Embryonic facial prominence (tissue), 1 donor: ENCODE results near the gene BCCIP.

ENCODE experiments used
- DNase-seq: peaks from one replicate; pipeline ENCODE4 v3.0.0-alpha.2; 2016; ENCODE audit errors: extremely low spot score

BCCIP gene

DNA sequence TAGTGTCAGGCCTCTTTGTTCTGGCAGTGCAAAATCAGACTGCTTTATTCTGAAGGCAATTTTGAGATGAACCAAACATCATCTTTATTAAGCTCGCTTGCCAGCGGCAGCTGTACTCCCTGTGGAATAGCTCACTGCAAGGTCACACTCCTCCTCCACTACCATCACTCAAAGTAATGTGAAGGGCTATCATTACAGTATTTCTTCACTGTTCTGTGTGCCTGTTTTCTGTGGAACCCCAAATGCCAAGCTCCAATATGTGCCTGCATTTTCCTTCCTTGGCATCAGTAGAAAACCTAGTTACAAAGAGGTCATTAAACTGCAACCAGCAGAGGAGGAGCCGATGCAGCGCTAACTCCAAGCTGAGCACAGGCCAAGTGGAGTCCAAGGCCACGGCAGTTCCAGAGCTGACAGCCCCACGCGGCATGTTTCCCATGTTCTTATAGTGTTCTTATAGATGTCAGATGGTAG, 21.4 kb downstream of the BCCIP start:
- no peak for DNase-seq

DNA sequence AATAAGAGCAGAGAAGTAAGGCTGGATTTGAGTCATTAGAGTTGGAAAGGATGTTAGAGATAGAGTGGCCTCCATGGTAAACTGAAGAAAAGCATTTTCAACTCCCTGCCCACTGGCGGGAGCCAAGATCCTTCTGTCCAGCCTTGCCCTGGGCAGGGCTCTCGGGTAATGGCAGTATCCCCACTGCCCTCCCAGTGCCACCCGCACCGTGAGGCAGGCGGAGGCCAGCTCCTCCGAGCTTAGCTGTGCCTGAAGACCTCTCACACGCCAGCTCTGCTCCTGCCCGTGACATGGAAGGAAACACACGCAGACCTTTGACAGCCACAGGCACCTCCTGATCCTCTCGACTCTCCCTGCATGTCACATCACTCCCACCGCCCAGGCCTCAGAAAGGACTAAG, 22.3 kb downstream of the BCCIP start:
- no peak for DNase-seq

DNA sequence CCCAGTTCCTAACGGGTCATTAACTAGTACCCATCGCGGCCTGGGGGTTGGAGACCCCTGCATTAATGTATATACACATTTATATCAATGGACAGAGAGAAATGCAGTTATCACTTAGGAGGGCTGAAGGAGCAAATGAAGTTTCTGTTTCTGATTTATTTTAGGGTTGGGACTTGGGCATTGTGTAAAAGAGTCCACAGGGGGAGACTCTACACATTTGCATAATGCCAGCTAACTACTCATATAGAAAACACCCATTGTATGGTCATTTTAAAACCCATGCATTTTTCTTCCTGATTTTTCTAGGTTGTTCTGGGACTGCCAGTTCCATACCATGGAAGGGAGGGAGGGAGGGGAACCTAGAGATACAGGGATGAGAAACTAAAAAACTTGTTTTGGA, 23.5 kb downstream of the BCCIP start:
- DNase-seq = no peak

DNA sequence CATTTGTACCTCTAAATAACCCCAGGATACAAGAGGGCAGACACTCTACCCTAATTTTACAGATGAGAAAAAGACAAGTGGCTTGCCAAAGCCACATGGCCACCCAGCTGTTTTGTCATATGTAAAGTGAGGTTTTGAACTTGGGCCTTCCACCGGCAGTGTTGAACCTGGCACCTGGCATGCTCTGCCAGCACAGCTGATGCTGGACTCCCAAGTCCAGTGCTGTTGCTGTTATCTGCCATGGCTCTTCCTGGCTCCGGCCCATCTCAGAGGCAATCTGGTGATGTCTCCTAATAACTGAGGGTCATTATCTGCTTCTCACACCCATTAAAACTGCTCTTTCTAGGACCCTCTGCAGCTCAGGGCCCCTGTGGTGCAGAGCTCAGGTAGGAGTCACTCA, 25.0 kb downstream of the BCCIP start:
- DNase-seq = no peak

DNA sequence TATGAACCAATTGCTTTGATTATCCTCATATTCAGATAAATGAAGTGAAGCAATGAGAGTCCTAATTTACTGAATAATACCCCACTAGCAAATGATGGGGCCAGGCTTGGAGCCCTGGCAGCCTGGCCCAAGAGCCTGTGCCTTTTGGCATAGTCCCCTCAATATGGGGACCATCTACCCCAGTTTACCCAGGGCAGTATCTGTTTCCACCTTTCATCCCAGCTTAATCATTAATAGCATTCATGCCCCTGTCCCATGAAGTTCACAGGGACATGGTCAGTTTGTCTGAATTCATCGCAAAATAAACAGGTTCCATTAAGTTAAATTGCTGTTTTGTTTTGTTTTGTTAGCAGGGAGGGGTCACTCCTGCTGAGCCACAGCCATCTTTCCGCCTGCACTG, 25.5 kb downstream of the BCCIP start:
- DNase-seq = no peak

DNA sequence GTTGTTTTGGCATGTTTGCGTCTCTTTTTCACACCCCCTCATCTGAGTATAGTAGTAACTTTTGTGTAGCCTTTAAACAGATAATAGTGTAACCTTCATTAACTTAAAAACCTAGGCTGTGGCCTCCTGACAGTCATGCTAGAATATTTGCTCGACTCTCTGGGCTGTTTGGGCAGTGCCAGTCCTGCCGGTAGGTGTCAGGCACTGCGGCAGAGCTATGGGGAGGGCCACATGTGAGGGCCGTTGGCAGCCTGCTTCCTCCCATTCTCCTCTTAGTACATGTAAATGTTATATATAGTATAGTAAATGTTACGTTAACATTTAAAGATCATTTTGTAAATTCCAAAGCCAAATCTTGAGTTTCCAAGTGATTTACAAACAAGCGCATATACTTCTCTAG, 26.1 kb downstream of the BCCIP start:
- DNase-seq = no peak

DNA sequence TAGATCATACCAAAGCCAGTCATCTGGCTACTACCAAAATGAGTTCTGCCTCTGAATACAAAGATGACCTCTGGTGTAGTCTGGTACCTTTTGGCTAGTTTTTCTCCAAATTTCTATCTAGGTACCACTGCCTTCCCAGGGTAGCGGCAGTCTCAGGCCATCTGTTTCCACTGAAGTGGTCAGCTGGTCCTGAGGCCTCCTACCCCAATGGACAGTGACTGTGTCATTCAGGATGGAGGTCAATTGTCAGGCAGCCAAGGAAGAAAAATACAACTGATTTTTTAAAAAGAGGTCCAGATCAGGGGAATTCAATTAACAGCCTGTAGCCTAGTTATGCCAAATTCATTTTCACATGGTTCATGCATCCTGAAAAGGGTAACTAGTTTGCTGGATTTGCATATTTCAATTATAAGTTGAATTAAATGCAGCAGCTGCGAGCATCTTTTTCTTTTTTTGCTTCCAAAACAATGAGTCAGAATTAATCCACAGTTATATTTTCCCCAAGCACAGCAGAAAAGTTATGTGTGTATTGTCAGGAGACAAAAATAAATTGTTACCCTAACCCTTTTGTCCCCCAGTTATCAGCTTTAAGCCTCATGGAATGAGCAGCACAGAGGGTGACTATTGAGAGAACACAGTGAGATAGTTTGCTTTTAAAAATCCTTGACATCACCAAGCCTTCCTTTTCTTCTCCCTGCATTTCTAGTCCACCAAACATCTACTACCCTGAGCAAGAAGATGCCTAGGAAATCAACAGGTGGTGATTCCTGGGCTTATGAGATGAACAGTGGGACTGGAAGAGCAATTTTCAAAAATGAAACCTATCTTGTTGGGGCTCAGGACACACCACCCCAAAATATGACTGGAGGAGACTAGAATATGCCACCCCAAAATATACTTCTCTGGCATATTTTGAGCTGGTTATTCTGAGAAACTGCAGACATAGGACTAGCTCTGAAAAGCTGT, 27.7 kb downstream of the BCCIP start:
- no peak for DNase-seq

DNA sequence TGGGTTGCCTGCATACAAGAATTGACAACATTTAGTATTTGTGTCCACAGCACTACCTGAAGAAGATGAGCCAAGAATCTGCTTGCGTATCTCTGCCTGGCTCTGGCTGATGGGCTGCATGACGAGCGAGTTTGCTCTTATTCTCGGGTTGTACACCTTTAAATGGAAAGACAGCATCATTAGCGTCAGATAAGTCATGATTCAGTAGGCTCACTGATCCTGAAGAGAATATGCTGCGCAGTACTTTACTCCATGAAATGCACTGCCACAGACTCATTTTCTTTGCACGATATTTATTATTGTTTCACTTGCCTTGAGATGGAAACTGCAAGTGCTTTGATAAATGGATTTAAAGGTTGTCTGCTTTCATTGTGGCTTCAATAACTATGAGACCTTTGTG, 29.1 kb downstream of the BCCIP start:
- DNase-seq = no peak

DNA sequence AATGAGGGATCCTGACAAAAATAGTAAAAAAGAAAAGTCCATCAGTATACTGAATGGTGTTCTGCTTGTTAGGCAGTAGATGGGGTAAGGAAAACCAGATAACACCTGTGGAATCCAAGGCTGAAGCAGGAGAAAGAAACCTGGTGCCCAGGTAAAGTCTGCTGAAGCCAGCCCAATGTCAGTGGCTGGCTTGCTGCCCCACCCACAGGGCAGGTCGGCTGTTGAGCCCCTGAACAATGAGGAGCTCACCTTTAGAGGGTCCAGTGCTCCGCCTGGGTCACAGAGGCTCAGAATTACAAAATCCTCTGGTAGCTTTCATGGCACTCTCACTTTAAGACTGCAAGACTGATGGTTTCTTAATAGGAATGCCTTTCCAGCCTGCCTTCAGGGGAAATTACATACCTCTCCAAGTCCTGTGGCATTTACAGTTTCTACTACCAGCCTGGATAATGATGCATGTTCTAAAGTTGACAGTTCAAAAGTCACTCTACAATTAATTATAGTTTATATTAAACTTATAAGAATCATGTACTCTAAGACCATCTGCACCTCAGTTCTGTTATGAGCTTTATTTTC, 33.9 kb downstream of the BCCIP start:
- no peak for DNase-seq

DNA sequence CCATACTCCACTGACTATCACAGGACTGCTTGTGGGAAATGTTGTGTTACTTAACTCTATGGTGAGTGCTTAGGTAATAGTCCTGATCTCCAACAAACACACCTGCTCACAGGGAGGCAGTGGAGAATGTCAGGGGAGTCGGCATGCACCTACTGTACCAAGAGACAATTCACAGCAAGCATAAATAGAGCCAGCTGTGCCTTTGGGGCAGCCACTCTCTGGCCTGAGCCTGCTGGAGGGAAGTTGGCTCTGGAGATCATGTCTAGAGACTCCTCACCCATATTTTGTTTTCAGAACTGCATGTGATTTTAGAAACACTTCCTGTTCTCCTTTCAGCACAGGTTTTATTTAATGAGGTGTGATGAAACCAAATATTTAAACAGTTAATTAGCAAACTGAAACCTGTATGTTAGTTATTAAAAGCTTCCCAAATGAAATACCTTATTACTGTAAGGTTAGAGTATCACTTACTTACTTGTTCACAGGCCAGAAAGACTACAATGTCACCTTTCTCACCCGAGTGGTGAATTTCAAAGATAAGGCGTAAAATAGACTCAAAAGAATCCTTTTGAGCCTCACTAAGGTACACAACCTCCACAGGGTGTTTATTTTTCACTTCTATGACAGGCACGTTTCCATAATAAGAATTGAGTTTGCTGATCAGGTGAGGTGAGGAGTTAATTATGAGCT, 35.9 kb downstream of the BCCIP start:
- DNase-seq = no peak

DNA sequence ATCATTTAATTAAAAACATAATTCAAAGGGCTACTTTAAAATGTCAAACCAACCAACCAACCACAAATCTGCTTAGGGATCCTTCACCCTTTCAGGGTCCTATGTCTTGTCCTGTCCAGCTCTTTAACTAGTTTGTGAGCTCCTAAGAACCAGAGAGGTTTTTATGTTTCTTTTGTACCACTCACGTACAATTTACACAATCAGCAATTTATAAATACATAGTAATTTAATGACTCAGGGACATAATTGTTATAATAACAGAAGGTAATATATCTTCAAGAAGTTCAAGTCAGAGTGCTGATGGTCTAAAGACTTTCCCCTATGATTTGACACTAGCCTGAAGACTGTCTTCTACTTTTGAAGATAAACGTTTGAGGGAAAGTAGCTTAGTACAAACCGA, 41.8 kb downstream of the BCCIP start:
- no peak for DNase-seq

DNA sequence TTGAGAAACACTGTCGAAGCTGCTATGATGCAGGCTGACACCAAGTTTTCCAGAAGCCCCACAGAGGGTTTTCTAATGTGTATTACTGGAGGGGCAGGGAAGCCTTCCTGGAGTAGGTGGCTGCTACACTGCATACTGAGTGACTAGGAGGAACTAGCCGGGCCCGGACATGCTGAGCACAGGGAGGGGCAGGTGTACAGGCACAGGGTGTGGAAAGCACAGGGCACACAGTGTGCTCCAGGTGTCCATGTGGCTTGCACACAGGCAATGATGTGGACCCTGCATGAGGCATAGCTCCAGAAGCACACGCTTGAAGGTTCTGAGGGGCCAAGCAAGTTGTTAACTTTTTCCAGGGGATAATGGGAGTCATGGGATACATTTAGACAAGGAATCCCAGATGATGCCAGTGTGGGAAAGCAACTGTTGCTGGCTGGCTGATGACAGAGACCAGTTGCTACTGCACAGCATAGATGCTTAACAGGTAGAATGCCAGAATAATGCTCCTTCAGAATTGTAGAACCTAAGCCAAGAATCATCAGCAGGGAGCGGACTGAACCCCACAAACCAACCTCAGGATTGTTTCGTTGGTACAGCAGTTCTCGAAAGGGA, 43.2 kb downstream of the BCCIP start:
- no peak for DNase-seq

DNA sequence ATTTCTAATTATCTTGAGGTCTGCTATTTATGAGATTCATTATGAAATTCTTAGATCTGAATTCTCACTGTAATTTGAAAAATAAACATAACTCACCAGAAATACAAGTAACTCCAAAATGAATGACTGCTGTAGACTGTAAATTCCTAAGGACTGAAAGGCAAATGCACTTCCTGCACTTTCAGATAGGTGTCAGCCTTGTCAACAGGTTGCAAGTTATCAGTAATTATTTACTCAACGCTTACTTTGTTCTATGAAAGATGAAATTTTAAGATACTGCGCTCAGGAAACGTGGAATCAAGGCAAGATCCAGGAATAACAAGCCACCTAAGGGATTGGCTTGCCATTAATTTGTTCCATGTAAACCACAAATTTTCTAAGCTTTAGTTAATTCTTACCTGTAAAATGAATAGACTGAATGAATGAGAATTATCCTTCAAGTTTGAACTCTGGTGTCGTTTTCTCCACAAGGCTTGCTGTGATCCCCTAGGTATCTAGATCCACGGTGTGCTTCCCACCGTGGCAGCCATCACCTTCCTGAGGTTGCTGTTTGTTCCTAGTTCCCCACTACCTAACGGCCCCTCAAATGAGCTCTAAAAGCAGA, 45.1 kb downstream of the BCCIP start:
- no peak for DNase-seq

DNA sequence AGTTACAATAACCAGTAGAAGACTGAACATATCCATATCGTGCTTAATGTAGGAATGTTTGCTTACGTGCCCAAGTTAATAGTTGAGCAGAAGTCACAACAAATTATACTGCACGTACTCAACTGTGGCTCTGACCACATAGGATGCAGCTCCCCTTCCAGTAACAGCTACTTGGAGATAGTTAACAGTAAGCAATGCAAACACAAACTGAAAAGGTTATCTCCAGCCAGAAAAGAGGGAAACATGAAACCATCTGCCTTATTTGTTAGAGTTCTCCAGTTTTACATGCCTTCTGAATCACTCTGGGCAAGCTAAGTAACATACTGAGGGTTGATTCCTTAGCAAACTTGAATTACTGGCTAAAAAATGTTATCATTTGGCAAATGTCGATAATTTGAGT, 48.0 kb downstream of the BCCIP start:
- no peak for DNase-seq

DNA sequence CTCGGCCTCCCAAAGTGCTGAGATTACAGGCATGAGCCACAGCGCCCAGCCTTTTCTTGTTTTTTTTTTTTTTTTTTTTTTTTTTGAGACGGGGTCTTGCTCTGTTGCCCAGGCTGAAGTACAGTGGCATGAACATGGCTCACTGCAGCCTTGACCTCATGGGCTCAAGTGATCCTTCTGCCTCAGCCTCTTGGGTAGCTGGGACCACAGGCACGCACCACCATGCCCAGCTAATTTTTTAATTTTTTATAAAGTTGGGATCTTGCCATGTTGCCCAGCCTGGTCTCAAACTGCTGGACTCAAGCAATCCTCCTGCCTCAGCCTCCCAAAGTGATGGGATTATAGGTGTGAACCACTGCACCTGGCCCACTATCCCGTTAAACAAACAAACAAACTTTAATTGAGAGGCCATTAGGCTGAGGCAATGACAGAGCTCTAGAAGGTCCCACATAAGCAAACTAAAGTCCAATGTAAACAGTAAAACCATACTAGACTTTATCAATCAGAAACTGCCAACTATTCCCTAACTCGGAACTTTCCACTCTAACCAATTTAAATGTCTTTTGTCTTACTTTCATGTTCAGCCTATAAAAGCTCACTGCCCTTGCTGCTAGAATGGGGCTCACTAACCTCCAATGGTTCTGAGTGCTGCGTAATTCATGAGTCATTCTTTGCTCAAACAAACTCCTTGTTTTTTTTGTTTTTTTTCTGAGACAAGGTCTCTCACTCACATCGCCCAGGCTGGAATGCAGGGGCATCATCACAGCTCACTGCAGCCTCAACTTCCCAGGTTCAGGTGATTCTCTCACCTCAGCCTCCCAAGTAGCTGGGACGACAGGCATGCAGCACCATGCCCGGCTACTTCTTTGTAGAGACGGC, 55.9 kb downstream of the BCCIP start:
- DNase-seq = no peak

DNA sequence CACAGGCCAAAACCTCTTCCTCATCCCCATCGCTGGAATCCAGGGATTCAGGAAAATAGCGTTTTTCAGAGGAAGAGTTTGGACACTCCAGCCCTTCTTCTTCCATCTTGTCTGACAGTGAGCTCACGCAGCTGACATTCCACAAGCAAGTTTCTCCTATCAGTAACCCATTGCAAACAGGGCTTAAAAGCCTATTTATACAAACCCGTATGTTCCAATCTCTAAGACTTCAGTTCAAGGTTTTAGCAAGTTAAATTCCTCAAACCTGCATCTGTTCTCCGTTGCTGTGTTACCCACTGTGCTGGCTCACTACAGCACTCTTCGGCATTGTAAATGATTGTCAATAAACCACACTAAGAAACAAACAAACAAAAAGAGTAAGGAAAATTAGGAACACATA, 57.4 kb downstream of the BCCIP start:
- no peak for DNase-seq

DNA sequence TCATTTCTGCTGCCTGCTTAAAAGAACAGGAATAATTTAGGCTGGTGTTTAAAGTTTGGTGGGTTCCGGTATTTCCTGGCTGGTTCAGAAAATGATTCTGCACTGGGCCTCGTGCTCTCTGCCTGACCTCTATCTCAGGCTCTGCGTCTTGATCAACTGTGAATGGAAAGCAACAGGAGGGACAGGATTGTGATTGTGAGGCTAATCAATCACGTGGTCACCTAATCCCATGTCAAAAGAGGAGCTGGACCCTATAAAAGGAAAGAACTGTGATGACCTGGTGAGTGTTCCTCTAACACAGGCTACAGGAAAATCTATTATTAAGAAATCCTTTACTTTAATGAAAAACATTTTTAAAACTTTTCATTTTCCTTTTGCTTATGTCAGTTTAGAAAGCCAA, 57.8 kb downstream of the BCCIP start, which contains the start of gene DHX32:
Gene DHX32, minus strand, starts transcription at position 101 of the 400 bp plus-strand sequence. CDS start 468 bp downstream, outside the sequence.
- DNase-seq = no peak

DNA sequence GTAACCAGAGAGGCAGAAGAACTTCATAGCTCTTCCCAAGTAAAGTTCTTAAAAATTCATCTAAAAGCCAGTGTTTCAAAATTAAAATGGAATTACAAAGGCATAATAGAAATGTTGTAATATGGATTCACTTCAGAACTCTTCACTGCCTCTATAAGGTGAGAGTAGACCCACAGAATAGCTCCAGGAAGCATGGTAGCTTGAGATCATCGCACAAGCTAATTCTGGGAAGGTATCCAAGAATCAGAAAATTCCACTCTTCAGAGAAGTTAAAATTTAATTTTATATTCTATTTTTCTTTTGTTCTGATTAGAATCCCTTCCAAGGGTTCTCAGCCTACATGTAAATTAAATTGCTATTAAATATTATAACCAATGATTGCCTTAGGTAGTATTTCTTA, 59.2 kb downstream of the BCCIP start:
- DNase-seq = no peak

DNA sequence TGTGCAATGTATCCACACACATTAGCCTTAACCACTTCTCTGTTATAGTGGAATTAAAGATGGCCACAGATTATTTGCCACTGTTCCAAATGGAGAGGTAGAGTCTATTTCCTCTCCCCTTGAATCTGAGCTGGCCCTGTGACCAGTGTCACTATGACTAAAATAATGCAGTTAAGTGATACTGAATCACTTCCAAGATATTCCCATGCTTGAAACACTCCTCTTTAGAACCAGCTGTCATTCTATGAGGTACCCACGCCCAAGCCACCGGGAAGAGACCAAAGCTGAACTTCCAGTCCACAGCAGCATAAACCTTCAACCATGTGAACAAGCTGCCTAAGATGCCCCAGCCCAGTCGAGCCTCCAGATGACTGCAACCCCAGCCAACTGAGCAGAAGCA, 59.9 kb downstream of the BCCIP start:
- no peak for DNase-seq
